Fibroblast of lung (primary cell): Measurements from ENCODE around the gene TDP1.

Experiments used
- EZH2 ChIP-seq: IDR thresholded peaks from 2 replicates; pipeline ENCODE4 v1.5.1; 2012; ENCODE audit warnings: low read length, control low read depth, mild to moderate bottlenecking; ENCODE audit errors: missing control alignments
- TF ChIP-seq, protein P1 (sequence below), 2 donors: IDR thresholded peaks in 1 of 2; conservative IDR thresholded peaks in 1 of 2; 1 replicate in 1 of 2; 2 replicates in 1 of 2; pipeline ENCODE4 v1.5.1; 2011 to 2012; ENCODE audit warnings: low read length in 2 of 2, control low read depth in 1 of 2, inconsistent platforms in 1 of 2, low read depth in 1 of 2, mild to moderate bottlenecking in 1 of 2

DNA sequence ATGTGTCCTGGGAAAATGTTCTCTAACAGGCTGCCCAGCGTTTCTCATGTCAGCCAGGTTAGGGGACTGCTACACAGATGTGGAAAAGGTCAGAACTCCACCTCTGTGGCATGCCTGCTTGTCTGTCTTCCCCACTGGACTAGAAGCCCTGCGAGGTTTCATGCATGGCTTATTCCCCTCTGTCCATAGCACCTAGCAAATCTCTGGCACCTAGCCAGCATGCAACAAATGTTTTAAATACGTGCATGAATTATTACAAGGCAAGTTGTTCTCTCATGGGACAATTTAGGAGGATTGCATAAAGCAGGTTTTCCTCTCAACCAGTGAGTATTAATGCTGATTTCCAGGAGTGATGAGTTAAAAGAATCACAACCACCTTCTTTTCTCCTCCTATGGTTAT, 84.7 kb downstream of the TDP1 start:
- TF ChIP-seq EZH2, result no peak
- TF ChIP-seq, protein P1, sequence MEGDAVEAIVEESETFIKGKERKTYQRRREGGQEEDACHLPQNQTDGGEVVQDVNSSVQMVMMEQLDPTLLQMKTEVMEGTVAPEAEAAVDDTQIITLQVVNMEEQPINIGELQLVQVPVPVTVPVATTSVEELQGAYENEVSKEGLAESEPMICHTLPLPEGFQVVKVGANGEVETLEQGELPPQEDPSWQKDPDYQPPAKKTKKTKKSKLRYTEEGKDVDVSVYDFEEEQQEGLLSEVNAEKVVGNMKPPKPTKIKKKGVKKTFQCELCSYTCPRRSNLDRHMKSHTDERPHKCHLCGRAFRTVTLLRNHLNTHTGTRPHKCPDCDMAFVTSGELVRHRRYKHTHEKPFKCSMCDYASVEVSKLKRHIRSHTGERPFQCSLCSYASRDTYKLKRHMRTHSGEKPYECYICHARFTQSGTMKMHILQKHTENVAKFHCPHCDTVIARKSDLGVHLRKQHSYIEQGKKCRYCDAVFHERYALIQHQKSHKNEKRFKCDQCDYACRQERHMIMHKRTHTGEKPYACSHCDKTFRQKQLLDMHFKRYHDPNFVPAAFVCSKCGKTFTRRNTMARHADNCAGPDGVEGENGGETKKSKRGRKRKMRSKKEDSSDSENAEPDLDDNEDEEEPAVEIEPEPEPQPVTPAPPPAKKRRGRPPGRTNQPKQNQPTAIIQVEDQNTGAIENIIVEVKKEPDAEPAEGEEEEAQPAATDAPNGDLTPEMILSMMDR (conservative IDR thresholded peaks at IDR 0.05 in 1 of 2, IDR thresholded peaks at IDR 0.05 in 1 of 2; ENCODE audit: low read depth in 1 of 2, low read length in 2 of 2), result no peak
